Body of pancreas (tissue), 4 donors: ENCODE data around the gene DNM3.

Experiments used
- POLR2A ChIP-seq, 3 donors: fragments of 450-650 bp; IDR thresholded peaks; one replicate each; pipeline ENCODE4 v1.6.1; 2016; ENCODE audit warnings: antibody characterized with exemption in 3 of 3, mild to moderate bottlenecking in 2 of 3
- TF ChIP-seq, protein P1 (sequence below), 7 experiments: fragments of 450-650 bp in 4 of 7; fragments of 200-600 bp in 3 of 7; sonication (generic) in 3 of 7; IDR thresholded peaks; one replicate each; pipeline ENCODE4 v1.5.1; 2016 to 2019; ENCODE audit warnings: antibody characterized with exemption in 7 of 7

DNA sequence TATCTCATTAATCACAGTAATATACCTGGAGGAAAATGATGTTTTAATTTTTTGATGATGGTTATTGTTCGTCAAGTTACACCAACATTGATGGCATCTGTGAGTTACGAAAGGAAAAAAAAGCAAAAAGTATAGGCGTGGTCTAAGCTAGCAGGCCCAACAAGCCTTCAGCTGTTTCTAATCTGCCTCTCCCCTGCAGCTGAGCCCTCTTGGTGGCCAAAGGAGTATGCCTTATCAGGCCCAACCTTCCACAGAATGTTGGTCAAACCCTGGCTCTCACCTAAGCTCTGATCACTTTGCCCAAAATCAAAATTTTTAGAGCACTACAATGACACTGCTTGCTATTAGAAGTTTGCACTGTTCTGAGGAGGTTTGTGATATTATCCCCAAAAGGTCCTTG lies 584.0 kb downstream of the DNM3 start:
- TF ChIP-seq, protein P1, sequence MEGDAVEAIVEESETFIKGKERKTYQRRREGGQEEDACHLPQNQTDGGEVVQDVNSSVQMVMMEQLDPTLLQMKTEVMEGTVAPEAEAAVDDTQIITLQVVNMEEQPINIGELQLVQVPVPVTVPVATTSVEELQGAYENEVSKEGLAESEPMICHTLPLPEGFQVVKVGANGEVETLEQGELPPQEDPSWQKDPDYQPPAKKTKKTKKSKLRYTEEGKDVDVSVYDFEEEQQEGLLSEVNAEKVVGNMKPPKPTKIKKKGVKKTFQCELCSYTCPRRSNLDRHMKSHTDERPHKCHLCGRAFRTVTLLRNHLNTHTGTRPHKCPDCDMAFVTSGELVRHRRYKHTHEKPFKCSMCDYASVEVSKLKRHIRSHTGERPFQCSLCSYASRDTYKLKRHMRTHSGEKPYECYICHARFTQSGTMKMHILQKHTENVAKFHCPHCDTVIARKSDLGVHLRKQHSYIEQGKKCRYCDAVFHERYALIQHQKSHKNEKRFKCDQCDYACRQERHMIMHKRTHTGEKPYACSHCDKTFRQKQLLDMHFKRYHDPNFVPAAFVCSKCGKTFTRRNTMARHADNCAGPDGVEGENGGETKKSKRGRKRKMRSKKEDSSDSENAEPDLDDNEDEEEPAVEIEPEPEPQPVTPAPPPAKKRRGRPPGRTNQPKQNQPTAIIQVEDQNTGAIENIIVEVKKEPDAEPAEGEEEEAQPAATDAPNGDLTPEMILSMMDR (IDR thresholded peaks at IDR 0.05): no peak
- no peak for TF ChIP-seq POLR2A (IDR thresholded peaks at IDR 0.05)
